Hepatocyte (in vitro differentiated cells): ENCODE data around the gene AHSG. TPM values are rescaled to one million over a fixed set of nuclear protein-coding genes. Genes with fewer than 3 reads are reported as not detected.

Experiments used
- DNase-seq: peaks from one replicate; pipeline ENCODE4 v3.0.0-alpha.2; 2016; ENCODE audit warnings: low spot score
- H2AFZ ChIP-seq: fragments of 200-600 bp; sonication (generic); 2 replicates; pipeline ENCODE4 v1.6.0; 2016; ENCODE audit warnings: antibody characterized with exemption, mild to moderate bottlenecking
- H3K27ac ChIP-seq: fragments of 200-600 bp; sonication (generic); 2 replicates; pipeline ENCODE4 v1.5.1; 2016; ENCODE audit warnings: mild to moderate bottlenecking
- H3K27me3 ChIP-seq: fragments of 200-600 bp; sonication (generic); 2 replicates; pipeline ENCODE4 v1.6.1; 2016
- H3K36me3 ChIP-seq: fragments of 200-600 bp; sonication (generic); replicated peaks from 2 replicates; pipeline ENCODE4 v1.5.1; 2016; ENCODE audit warnings: low read depth; ENCODE audit not compliant: insufficient read depth
- H3K4me1 ChIP-seq: fragments of 200-600 bp; sonication (generic); 2 replicates; pipeline ENCODE4 v1.5.1; 2016; ENCODE audit warnings: mild to moderate bottlenecking, moderate library complexity; ENCODE audit not compliant: insufficient read depth
- H3K4me2 ChIP-seq: fragments of 200-600 bp; sonication (generic); 2 replicates; pipeline ENCODE4 v1.6.0; 2016
- H3K4me3 ChIP-seq: fragments of 200-600 bp; sonication (generic); 2 replicates; pipeline ENCODE4 v1.5.1; 2016; ENCODE audit warnings: mild to moderate bottlenecking
- H3K79me2 ChIP-seq: fragments of 200-600 bp; sonication (generic); 2 replicates; pipeline ENCODE4 v1.6.0; 2017; ENCODE audit warnings: mild to moderate bottlenecking
- H3K9me2 ChIP-seq: fragments of 200-600 bp; sonication (generic); replicated peaks from 2 replicates; pipeline ENCODE4 v1.6.0; 2017; ENCODE audit warnings: mild to moderate bottlenecking; ENCODE audit not compliant: insufficient read depth
- H3K9me3 ChIP-seq: fragments of 200-600 bp; sonication (generic); 2 replicates; pipeline ENCODE4 v1.5.1; 2016; ENCODE audit warnings: low read depth, mild to moderate bottlenecking
- H4K20me1 ChIP-seq: fragments of 200-600 bp; sonication (generic); 2 replicates; pipeline ENCODE4 v1.6.0; 2016; ENCODE audit warnings: mild to moderate bottlenecking; ENCODE audit not compliant: insufficient read depth, poor library complexity, severe bottlenecking
- CTCF ChIP-seq: fragments of 200-600 bp; sonication (generic); IDR thresholded peaks from 2 replicates; pipeline ENCODE4 v1.5.1; 2016; ENCODE audit warnings: antibody characterized with exemption, mild to moderate bottlenecking; ENCODE audit not compliant: poor library complexity
- EZH2 ChIP-seq: fragments of 200-600 bp; sonication (generic); IDR thresholded peaks from 2 replicates; pipeline ENCODE4 v1.6.1; 2016; ENCODE audit warnings: antibody characterized with exemption, mild to moderate bottlenecking, borderline replicate concordance
- EZH2phosphoT487 ChIP-seq: fragments of 200-600 bp; sonication (generic); IDR thresholded peaks from one replicate; pipeline ENCODE4 v1.6.1; 2018; ENCODE audit warnings: antibody characterized with exemption, mild to moderate bottlenecking, low read depth, moderate library complexity; ENCODE audit not compliant: unreplicated experiment, severe bottlenecking
- WGBS: methylation state at CpG from one replicate; pipeline ENCODE4 v1.1.6; 2016; ENCODE audit warnings: low lambda C conversion rate; ENCODE audit errors: missing lambda C conversion rate; 5-methylcytosine and 5-hydroxymethylcytosine counted together
- polyA plus RNA-seq: library from polyadenylated mRNA; unstranded; fragments of >200 nt; fragmentation: Nextera tagmentation; extraction: Ambion mirVana; gene quantifications from 2 replicates; pipeline ENCODE4 v1.2.1, GENCODE V29; 2016
- total RNA-seq: library from RNA; depleted of rRNA; stranded (reverse); fragments of >200 nt; gene quantifications from 2 replicates; pipeline ENCODE4 v1.2.3, GENCODE V29; 2014

The AHSG gene
- total and polyA plus RNA-seq, 2 experiments from 2014 or later: 559 to 568 TPM

GRCh38 chr3:186616299-186616617 lies 3.4 kb downstream of the AHSG start:
- no peaks in the 10 kb centered on the region for H3K36me3 ChIP-seq
- H3K4me1 ChIP-seq: no peaks in the 10 kb centered on the region
- no peaks in the 10 kb centered on the region for H3K9me3 ChIP-seq
- TF ChIP-seq CTCF (no peak), EZH2 (no peak), EZH2phosphoT487 (no peak)
- H4K20me1 ChIP-seq: no peaks in the 10 kb centered on the region
- DNase-seq: no peak
- H3K4me3 ChIP-seq: no peak overlapping the region
- peak overlapping the region; percentile 57 for H2AFZ ChIP-seq
- no peaks in the 10 kb centered on the region for H3K79me2 ChIP-seq
- no peak overlapping the region for H3K4me2 ChIP-seq
- no peaks in the 10 kb centered on the region for H3K27me3 ChIP-seq
- no peaks in the 10 kb centered on the region for H3K9me2 ChIP-seq
- no peak overlapping the region for H3K27ac ChIP-seq
- WGBS: 87% methylated on average over 8 of the region's 8 CpGs

- DNase-seq: peak; percentile 95
- H3K27me3 ChIP-seq: no peaks in the 10 kb centered on the region
- no peaks in the 10 kb centered on the region for H3K4me1 ChIP-seq
- TF ChIP-seq EZH2phosphoT487: no peak
- no peak for TF ChIP-seq EZH2
- TF ChIP-seq CTCF: peak; percentile 90
- peak overlapping the region; percentile 57 for H2AFZ ChIP-seq
- H4K20me1 ChIP-seq: no peaks in the 10 kb centered on the region
- no peaks in the 10 kb centered on the region for H3K9me2 ChIP-seq
- H3K9me3 ChIP-seq: no peaks in the 10 kb centered on the region
- no peak overlapping the region for H3K4me3 ChIP-seq
- WGBS: 30% methylated on average over 31 of the region's 31 CpGs
- H3K4me2 ChIP-seq: peak overlapping the region; percentile 66
- H3K36me3 ChIP-seq: no peaks in the 10 kb centered on the region
- H3K27ac ChIP-seq: peak overlapping the region; percentile 19
- H3K79me2 ChIP-seq: no peaks in the 10 kb centered on the region
These were observed 4.4 kb downstream of the AHSG start for GRCh38 chr3:186617036-186617946.

- Histone ChIP-seq H3K4me2 (no peak overlapping the region), H3K36me3 (no peaks in the 10 kb centered on the region), H3K9me2 (no peaks in the 10 kb centered on the region), H4K20me1 (no peaks in the 10 kb centered on the region), H3K27ac (no peak overlapping the region), H2AFZ (no peak overlapping the region), H3K79me2 (no peaks in the 10 kb centered on the region), H3K9me3 (no peaks in the 10 kb centered on the region), H3K4me3 (no peak overlapping the region), H3K27me3 (no peaks in the 10 kb centered on the region), H3K4me1 (no peaks in the 10 kb centered on the region)
- no peak for TF ChIP-seq CTCF
- DNase-seq: no peak
- WGBS: 94% methylated on average over 8 of the region's 8 CpGs
These were observed 5.6 kb downstream of the AHSG start for GRCh38 chr3:186618318-186618938.
